T-helper 2 cell treated with Interferon-gamma antibody and Interleukin-4, amounts not matched to agents 100 ng/mL and 5 ng/mL, for 36 hours (primary cell): ENCODE measurements around the gene TOX2. TPM values are rescaled to one million over a fixed set of nuclear protein-coding genes. Genes with fewer than 3 reads are reported as not detected.

Source experiments
- intact Hi-C: fragments of 100-400 bp; cut with micrococcal nuclease; formaldehyde crosslinking; loops from one replicate; pipeline ENCODE4 v1.15.1; 2023
- total RNA-seq: library from RNA; stranded (reverse); gene quantifications from 2 replicates; pipeline ENCODE4 v1.2.3, GENCODE V29; 2022

The TOX2 gene
- total RNA-seq, 1 donor from 2014 or later: 6.5 TPM

DNA sequence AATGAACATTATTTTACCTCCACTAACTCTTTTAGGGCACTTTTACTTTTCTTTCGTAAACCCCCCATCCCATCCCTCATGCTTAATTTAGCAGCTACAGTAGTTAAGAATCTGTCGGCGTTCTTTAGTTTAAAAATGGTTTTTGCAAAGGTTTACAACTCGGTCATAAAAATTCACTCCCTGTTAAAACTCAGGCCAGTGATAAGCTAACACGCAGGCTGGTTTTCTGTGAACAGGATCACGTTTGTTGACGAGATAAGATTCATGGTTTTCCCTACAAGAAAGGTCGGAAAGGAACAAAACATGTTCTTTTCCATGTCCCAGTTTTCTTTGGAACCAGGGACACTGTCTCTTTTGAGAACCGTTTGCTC lies 101.1 kb downstream of the TOX2 start:
- intact Hi-C loops: no loop called here

DNA sequence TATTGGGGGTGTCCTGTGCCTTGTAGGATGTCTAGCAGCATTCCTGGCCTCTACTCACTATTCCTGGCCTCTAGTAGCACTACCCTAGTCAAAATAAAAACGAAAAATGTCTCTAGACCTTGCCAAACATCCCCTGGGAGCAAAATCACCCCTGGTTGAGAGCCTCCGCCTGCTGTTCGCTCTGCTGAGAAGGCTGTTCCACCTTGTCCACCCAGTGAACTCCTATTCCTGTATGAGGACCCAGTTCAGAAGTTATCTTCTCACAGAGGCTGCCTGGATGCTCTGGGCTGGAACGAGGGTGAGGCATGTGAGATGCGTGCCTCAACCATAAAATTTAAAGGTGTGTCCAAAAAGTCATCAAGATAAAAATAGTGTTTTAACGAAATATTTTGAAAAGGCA lies 101.9 kb downstream of the TOX2 start:
- intact Hi-C loops: no loop called here

DNA sequence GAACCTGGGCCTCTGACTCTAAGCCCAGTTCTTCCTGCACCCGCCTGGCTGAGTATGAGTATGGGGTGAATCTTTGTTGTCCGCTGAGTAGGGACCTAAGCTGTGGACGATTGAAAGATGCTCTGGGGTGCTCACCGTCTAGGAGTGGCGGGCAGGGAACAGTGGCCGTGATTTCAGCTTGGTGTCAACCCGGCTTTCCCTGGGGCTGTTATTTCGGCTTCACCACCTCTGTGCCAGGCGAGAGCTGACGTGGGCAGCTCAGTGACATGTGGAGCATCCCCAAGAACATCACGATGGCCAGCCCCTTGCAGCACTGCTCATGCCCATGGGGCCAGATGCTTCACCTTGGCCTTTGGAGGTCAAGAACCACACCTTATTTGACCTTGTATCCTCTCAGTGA lies 102.6 kb downstream of the TOX2 start:
- intact Hi-C loops: no loop called here

DNA sequence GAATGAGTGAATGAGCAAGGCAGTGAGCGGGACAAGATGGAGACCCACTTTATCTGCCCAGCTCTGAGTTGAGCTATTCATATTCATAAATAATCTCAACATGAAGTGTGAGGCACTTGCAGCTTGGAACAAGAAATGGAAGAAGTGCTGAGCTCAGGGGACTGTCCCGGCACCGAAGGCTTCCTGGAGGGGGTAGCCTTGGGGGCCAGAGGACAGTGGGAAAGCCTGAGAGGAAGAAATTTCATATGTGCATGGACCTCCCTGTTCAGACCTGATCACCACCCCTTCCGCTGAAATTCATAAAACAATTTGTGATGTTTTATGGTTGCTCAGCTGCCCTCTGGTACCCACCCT lies 103.2 kb downstream of the TOX2 start:
- intact Hi-C loops: loop anchor here (2.0 kb wide), 1 partner anchor 75 kb away; no protein-coding TSS in a partner anchor

DNA sequence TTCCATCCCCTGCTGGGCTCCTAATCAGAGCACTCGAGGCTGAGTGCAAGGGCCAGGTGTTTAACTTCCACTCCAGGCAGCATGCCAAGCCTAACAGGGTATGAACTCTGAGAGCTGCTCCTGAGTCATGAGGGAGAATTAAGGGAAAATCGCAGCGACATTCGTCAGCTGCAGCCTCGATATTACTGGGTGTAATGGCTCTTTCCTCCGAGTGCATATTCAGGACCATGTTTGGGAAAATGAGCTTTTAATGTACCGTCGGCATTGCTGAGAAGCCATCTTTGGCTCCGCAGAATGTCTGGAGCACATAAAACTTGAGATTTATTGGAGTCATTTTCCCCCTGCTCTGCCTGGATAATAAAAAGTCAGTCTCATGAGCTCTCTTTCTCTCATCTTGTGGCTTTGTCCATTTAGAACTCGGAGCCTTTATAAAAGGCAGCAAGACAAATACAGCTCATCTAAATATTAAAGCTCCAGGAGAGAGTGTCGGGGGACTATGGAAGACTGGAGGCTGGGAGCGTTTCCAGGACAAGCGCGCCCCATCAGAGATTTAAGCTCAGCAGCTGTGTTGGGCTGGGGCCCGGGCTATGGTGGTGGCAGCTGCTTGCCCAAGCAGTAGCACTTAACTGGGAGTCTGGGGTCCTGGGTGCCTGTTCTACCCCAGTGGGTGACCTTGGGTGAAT lies 103.7 kb downstream of the TOX2 start:
- intact Hi-C loops: loop anchor here (2.0 kb wide), 1 partner anchor 76 kb away; no protein-coding TSS in a partner anchor

DNA sequence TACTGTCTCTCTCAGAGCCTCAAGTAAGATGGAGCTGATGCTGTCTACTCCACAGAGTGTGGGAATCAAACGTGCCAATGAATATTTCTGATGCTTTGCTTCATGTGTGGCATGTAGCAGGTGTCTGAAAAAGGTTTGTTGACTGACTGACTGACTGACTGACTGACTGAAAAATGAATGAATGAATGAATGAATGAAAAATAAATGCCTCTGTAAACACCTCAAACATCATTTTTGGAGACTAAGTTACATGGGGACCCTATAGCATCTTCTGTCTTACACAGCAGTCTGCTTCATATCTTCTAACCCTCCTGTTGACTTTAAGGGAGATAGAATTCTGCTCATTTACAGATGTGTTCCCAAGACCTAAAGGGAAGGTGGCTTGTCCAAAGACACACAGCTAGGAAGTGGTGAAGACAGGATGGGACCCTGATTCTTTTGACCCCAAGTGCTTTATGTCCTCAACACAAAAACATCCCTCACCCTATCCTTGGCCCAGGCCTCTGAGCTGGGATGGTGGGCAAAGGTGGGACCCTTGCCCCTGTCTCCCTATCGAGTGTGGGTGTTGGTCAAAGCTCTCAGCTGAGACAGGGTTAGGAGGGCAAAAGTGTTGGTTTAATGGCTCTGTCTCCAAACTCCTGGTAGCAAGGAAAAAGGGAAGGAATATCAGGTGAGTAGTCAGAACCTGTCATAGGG lies 104.4 kb downstream of the TOX2 start:
- intact Hi-C loops: loop anchor here (1.0 to 2.0 kb wide), 2 partner anchors 69 to 76 kb away; no protein-coding TSS in a partner anchor

DNA sequence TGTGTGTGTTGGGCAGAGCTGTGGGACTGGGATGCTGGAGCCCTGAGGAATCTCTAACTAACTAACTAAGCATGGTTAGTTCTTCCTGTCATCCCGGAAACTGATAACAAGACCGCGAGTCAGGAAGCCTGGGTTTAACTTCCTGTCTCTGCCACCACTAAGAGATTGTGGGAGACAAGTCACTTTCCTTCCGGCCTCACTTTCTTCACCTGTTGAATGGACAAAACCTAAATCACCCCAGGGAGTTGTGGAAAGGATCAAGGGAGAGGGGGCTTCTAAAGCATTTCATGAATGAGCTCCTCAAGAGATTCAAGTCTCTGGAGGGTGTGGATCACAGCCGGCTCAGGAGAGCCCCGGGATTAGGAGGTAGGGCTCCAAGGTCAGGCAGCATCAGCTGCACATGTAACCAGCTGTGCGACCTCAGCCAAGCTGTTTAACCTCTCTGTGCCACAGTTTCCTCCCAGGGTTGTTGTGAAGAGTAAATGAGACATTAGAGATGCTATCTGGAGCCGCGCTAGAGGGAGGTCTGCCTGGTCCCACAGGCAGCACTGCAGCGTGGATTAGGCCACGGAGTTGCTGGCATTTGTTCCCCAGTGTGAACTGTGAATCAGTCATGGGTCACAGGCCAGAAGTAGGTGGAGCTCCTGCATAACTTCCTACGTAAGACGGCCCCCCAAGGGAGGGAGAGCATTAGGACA lies 105.1 kb downstream of the TOX2 start:
- intact Hi-C loops: loop anchor here (1.0 to 2.0 kb wide), 3 partner anchors 49 to 77 kb away; no protein-coding TSS in a partner anchor

DNA sequence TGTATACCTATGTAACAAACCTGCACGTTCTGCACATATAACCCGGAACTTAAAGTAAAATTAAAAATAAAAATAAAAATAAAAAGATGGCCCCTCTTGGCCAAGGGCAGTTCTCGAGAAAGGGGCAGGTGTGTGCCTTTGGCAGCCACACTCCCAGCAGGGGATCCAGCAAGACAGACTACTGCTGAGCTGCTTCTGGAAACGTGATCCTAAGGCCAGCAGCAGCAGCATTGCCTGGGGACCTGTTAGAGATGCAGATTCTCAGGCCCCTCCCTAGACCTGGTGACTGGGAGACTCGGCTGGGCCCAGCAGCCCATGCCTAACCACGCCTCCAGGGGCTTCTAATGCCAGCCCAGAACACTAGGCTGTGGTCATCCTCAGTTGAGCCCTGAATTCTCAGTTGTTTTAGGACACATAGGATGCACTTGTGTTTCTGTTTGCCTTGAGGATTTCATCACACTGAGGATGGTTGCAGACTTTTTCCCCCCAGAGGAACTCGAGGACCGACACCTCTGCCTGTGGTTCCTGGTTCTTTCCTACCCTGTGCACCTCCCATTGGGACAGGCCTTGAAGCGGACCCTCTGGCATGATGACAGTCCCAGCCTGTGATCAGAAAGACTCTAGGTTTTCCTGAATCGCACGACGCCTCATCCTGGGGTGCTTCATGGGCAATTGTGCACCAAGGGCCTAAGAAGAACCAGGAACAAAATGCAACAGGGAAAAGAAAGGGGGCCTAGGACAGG lies 105.9 kb downstream of the TOX2 start:
- intact Hi-C loops: loop anchor here (2.0 kb wide), 1 partner anchor 48 kb away; no protein-coding TSS in a partner anchor

DNA sequence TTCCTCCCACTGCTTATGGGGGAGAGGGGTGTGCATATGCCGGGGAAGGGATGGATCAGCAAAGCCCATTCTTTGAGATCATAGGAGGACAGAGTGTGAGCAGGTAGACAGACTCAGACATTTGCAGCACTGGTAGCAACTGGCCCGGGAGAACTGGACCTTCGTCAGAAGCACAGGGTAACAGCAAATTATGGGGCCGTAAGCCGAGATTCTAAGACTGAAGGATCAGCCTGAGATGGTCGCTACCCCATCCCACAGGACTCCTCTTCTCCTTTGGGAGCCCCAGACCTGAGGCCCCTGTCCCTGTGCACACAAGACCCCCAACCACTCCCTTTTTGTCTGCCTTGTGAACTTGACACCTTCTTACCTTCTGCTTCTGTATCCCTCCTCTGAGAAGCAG lies 106.5 kb downstream of the TOX2 start:
- intact Hi-C loops: loop anchor here (2.0 kb wide), 1 partner anchor 48 kb away; no protein-coding TSS in a partner anchor

DNA sequence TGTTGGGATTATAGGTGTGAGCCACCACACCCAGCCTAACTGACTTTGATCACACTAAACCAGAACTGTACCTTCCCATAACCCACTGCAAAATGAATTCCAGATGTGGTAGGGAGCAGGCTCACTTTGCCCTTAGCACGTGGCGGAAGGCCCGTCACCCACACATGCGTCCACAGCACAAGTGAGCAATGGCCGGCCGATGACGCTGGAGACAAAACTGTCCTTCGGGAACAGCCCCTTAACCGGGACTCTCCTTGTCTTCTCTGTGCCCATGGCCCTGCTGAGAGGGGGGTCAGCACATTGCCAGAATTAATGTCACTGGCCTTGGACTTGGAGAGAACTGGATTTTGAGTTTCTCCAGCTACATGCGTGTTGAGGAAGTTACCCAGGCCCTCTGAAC lies 107.2 kb downstream of the TOX2 start:
- intact Hi-C loops: loop anchor here (2.0 kb wide), 1 partner anchor 47 kb away; no protein-coding TSS in a partner anchor

DNA sequence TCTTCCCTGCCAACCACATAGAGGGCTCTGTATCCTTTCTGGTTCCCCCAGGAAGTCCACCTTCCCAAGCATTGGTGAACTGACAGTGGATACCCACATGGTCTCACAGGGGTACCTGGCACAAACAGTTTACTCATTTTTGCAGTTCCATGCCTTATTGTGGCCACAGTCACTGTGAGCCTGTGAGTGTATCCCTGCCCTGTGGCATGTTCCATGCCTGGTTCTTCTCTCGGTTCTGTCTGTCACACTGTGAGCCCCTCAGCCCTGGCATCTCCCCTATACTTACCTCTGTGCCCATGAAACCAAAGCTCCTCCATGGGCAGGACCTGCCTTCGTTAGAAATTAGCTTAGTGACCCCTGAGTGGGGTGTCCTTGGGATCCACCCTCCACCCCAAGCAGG lies 107.8 kb downstream of the TOX2 start:
- intact Hi-C loops: no loop called here

DNA sequence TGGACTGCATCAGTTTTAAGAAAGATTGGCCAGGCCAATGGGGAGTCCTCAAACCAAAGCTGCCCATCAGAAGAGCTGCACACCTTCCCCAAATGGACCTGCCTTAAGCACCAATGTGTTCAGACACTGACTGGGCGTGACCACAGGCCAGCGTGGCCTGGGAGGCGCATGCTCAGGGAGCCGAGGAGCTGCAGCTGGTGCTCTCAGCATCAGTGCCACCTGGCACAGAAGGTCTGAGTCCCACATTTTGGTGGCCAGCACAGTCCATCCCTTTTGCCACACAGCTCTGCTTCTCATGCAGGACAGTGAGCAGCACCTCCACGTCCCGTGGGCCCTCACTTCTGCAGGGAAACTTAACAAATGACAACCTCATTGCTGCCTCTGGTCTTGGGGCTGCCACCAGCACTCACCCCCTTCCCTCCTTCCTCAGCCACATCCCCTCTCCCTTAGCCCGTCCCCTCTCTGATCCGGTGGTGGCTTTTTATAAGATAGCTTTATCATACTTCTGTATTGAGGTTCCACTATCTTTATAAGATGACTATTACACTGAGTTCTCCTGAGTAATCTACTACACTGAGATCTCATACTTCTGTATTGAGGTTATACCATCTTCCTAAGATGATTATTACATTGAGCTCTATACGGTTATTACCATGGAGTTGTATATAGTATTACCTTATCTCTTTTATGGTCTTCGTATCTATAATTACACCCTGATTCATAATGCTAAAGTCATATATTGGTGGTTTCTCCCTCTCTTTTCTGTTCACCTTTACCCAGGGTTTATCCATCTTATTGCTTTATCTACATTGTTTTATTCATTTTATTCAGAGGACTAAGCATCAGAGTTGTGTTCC lies 109.1 kb downstream of the TOX2 start:
- intact Hi-C loops: no loop called here

DNA sequence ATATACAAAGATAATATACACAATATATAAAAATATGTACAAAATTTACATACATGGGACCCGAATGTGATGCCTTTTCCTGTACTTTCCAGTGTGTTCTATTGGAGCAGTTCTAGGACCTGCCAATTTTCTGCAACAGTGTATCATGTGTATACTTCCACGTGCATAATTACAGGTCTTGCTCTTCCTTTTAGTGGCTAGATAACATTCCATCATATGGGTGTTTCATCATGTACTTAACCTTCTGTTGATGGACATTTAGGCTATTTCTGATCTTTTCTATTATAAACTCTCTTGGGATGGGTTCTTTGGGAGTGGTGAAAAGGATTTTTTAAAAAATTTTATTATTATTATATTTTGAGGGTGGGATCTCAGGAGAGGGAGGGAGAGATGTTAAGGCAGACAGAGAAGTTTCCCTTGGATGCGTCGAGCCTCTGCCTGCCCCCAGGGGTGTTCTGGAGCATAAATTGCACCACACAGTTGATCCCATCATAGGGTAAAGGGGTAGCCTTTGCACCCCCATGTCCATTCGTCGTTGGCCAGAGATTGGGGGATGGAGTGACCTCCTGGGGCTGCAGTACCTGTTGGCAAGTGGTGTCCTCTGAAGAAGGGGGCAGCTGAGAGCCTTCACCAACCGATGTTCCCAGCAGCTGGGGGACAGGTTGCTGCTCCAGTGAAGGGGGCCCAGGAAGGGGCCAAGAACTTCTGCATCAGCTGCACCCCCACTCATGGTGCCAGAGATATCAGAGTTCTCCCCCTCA lies 110.3 kb downstream of the TOX2 start:
- intact Hi-C loops: loop anchor here (5.0 kb wide), 2 partner anchors 183 to 273 kb away; no protein-coding TSS in a partner anchor

DNA sequence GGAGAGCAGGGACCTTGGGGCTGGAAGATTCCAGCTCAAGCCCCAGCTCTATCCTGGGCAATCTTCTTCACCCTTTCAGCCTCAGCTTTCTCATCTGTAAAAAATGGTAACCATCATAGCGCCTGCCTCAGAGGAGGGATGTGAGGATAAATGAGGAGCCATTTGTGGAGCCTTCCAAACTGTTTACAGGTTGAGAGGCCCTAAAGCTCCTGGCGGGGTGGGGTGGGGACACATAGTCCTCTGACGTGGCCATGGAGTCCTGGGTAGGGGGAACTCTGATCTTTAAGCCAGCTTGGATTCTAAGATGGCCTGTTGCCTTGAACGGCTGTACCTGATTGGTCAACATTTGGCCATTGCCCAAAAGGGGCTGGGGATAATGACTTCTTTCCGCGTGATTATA lies 111.1 kb downstream of the TOX2 start:
- intact Hi-C loops: loop anchor here (5.0 kb wide), 2 partner anchors 183 to 273 kb away; no protein-coding TSS in a partner anchor

DNA sequence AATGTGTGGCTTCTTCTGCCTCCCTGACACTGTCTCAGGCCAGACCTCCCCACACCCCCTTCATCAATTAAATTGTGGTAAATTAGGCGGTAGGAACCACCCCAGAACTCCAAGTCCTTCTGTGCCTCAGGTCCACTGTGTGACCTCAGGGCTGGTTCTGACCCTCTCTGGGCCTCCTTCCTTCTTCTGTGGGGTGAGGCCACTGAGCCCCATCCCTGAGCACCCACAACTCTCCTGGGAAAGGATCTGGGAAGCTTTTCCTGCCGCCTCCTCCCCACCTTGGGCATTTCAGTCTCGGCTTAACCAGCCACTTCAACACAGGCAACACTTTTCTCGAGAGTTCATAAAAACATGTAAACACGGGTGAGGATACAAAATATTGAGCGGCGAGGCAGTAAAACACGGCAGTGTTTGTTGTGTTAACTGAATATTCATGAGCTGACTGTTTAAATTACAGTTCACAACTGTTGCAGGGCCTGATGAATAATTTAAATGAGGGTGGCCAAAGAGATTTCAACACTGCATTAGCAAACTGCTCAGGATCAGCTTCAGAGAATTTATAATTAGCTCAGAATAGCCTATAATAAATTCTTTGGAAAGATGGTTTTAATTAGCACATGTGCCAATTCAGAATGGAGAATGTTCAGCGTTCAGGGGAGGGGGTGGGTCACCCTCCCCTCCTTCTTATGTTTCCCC lies 112.1 kb downstream of the TOX2 start:
- intact Hi-C loops: loop anchor here (5.0 kb wide), 2 partner anchors 184 to 274 kb away; no protein-coding TSS in a partner anchor

DNA sequence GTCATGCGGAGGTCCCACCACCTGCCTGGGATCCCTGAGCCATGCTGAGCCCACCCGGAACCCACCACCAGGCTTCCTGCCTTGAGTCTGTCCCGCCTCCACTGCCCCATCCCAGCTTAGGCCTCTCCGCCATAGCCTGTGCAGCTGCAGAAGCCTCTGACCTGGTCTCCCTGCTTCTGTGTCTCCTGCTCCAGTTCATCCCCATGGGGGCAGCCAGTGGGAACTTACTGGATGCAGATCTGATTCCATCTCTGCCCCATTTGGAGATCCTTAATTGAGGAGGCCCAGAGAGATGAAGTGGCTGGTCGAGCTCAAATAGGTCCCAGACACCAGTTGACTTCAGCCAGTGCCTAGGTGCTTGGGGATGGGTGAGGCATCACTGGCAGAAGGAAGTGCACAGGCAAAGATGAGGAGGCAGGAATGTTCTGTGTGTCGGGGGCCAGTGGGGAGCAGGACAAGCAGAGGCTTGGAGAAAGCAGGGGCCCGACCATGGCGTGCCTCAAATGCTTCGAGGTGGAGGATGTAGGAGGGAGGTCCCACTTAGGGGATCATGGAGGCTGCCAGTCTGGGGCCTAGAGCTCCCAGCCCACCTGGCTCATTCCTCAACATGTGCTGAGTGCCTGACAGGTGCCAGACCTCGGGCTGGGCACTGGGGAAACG lies 112.8 kb downstream of the TOX2 start:
- intact Hi-C loops: loop anchor here (5.0 kb wide), 2 partner anchors 185 to 275 kb away; no protein-coding TSS in a partner anchor

DNA sequence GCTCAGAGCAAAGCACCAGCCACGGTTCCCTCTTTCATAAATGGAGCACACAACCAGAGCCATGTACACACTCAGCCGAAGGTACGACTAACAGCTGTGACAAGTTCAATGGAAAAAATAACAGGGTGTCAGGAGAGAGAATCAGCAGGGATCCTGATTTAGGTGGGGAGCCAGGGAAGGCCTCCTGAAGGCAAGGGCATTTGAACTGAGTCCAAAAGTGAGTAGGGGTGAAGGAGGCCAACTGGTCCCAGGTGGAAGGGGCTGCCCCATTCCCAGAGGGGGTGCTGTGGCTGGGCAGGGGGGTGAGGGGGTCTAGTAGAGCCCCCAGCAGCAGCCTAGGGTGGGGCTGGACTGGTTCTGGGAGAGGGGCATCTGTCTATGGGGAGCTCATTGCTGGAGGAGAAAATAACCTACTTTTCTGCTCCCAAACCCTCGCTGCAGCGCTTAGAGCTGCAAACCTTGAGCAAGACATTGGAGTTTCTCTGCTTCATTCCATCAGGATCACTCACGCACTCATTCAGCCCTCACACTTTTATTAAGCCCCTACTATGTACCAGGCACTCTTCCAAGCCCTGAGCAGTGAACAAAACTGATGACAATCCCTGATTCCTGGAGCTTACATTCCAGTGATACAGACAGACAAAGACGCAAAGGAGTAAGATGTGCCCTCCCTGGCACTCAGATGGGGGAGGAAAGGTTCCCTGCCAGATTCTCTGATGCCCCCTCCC lies 113.5 kb downstream of the TOX2 start:
- intact Hi-C loops: loop anchor here (5.0 kb wide), 2 partner anchors 186 to 276 kb away; no protein-coding TSS in a partner anchor
